ENCODE measurements around the gene BLVRA.

BLVRA gene

DNA sequence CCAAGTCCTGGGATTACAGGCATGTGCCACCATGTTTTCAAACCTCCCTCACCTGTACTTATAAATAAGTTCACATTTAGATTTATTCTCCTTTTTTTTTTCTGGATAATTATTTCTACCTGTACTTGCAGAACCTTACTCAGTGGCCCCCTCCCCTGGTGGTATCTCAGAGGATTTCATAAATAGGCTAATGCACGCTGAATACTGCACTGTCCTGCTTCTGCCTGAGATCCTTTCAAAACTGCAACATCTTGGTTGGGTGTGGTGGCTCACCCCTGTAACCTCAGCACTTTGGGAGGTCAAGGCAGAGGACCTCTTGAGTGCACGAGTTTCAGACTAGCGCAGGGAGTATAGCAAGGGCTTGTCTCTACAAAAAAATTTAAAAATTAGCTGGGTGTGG is 4.6 kb upstream of the BLVRA start:
- no peak for TF ChIP-seq FOXP2 (optimal IDR thresholded peaks at IDR 0.05; ENCODE audit: borderline replicate concordance, extremely low read depth, extremely low read length, insufficient read depth)

- TF ChIP-seq, protein P1, sequence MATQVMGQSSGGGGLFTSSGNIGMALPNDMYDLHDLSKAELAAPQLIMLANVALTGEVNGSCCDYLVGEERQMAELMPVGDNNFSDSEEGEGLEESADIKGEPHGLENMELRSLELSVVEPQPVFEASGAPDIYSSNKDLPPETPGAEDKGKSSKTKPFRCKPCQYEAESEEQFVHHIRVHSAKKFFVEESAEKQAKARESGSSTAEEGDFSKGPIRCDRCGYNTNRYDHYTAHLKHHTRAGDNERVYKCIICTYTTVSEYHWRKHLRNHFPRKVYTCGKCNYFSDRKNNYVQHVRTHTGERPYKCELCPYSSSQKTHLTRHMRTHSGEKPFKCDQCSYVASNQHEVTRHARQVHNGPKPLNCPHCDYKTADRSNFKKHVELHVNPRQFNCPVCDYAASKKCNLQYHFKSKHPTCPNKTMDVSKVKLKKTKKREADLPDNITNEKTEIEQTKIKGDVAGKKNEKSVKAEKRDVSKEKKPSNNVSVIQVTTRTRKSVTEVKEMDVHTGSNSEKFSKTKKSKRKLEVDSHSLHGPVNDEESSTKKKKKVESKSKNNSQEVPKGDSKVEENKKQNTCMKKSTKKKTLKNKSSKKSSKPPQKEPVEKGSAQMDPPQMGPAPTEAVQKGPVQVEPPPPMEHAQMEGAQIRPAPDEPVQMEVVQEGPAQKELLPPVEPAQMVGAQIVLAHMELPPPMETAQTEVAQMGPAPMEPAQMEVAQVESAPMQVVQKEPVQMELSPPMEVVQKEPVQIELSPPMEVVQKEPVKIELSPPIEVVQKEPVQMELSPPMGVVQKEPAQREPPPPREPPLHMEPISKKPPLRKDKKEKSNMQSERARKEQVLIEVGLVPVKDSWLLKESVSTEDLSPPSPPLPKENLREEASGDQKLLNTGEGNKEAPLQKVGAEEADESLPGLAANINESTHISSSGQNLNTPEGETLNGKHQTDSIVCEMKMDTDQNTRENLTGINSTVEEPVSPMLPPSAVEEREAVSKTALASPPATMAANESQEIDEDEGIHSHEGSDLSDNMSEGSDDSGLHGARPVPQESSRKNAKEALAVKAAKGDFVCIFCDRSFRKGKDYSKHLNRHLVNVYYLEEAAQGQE (IDR thresholded peaks at IDR 0.05; ENCODE audit: insufficient read depth in 1 of 2, low read depth in 2 of 2, low read length in 2 of 2): no peak
- TF ChIP-seq TAF1 (IDR thresholded peaks at IDR 0.05; ENCODE audit: borderline replicate concordance, insufficient read depth, low read length): no peak
- no peak for TF ChIP-seq FOXP2 (optimal IDR thresholded peaks at IDR 0.05; ENCODE audit: borderline replicate concordance, extremely low read depth, extremely low read length, insufficient read depth)
- TF ChIP-seq POLR2AphosphoS5 (IDR thresholded peaks at IDR 0.05; ENCODE audit: low read depth, low read length): no peak
- no peak for TF ChIP-seq SIN3A (IDR thresholded peaks at IDR 0.05; ENCODE audit: borderline replicate concordance, insufficient read depth, low read length)
Measured at GRCh38 chr7:43754596-43754995, 3.9 kb upstream of the BLVRA start.

GRCh38 chr7:43756368-43757072 is 2.0 kb upstream of the BLVRA start:
- TF ChIP-seq POLR2AphosphoS5 (IDR thresholded peaks at IDR 0.05; ENCODE audit: low read depth, low read length) (no peak), TAF1 (IDR thresholded peaks at IDR 0.05; ENCODE audit: borderline replicate concordance, insufficient read depth, low read length) (no peak), FOXP2 (optimal IDR thresholded peaks at IDR 0.05; ENCODE audit: borderline replicate concordance, extremely low read depth, extremely low read length, insufficient read depth) (no peak), SIN3A (IDR thresholded peaks at IDR 0.05; ENCODE audit: borderline replicate concordance, insufficient read depth, low read length) (no peak)
- TF ChIP-seq, protein P1 (IDR thresholded peaks at IDR 0.05; ENCODE audit: insufficient read depth in 1 of 2, low read depth in 2 of 2, low read length in 2 of 2): no peak

GRCh38 chr7:43757073-43757720 is 1.3 kb upstream of the BLVRA start:
- no peak for TF ChIP-seq SIN3A (IDR thresholded peaks at IDR 0.05; ENCODE audit: borderline replicate concordance, insufficient read depth, low read length)
- TF ChIP-seq POLR2AphosphoS5 (IDR thresholded peaks at IDR 0.05; ENCODE audit: low read depth, low read length): no peak
- TF ChIP-seq FOXP2 (optimal IDR thresholded peaks at IDR 0.05; ENCODE audit: borderline replicate concordance, extremely low read depth, extremely low read length, insufficient read depth): no peak
- TF ChIP-seq, protein P1 (IDR thresholded peaks at IDR 0.05; ENCODE audit: insufficient read depth in 1 of 2, low read depth in 2 of 2, low read length in 2 of 2): no peak
- no peak for TF ChIP-seq TAF1 (IDR thresholded peaks at IDR 0.05; ENCODE audit: borderline replicate concordance, insufficient read depth, low read length)

DNA sequence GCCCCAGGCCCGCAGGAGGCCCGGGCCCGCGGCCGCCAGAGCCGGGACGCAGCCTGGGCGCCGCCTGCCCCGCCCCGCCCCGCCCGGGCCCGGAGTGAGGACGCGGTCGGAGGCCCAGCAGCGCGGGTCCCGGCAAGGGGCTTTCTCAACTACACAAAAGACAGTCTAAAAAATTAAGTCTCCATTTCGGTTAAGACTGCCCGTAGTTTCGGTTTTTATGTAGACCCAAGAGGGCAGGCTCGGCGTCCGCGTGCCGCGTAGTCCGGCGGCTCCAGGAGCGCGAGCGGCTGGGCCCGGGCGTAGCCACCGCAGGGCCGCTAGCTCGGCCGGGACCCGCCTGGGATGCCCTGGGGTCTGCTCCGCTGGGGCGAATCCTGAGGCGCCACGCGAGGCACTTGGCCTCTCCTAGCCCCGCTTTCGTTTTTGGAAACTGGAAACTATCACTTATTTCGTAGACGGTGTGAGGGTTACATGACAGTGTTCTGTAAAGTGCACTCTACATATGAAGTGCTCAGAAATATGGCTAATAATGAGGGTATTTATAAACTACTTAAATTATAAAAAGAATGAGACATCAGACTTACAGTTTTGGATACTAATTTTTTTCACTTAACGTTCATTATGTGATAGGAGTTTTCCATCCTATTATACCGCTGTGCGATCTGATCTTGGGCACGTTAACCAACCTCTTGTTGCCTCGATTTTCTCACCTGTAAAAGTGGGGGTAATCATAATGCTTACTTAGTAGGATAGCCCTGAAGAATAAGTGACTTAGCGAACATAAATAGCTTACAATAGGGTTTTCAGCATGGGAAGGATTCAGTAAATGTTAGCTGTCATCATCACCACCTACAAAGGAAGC is 573 bp downstream of the BLVRA start:
- TF ChIP-seq POLR2AphosphoS5 (IDR thresholded peaks at IDR 0.05; ENCODE audit: low read depth, low read length) (no peak), SIN3A (IDR thresholded peaks at IDR 0.05; ENCODE audit: borderline replicate concordance, insufficient read depth, low read length) (no peak), TAF1 (IDR thresholded peaks at IDR 0.05; ENCODE audit: borderline replicate concordance, insufficient read depth, low read length) (0 out of 2 replicates have a peak, but pooled peaks have one; percentile 30)

Data from PFSK-1 (cell line).